NCI-H2196 (cell line): ENCODE measurements around the gene CNTNAP5.
"Not testable (repeated sequence)": the region's sequence is repeated elsewhere in the genome, so short reads cannot be mapped to it uniquely, and the experiment has no call there.

Experiments
- DNase-seq: peaks from one replicate; lab custom pipeline; 2025; ENCODE audit not compliant: unreplicated experiment; lab: John Stamatoyannopoulos, UW

The CNTNAP5 gene

GRCh38 chr2:124318913-124319312, 293.8 kb downstream of the CNTNAP5 start:
- no peak for DNase-seq

GRCh38 chr2:124319577-124319976, 294.5 kb downstream of the CNTNAP5 start:
- no peak for DNase-seq

- peak; percentile 14 for DNase-seq
These were observed 295.1 kb downstream of the CNTNAP5 start for GRCh38 chr2:124320051-124320688.

- no peak for DNase-seq
These were observed 298.2 kb downstream of the CNTNAP5 start for GRCh38 chr2:124323321-124323720.

- no peak for DNase-seq
These were observed 300.8 kb downstream of the CNTNAP5 start for GRCh38 chr2:124325667-124326440.

GRCh38 chr2:124327303-124327702, 302.2 kb downstream of the CNTNAP5 start:
- no peak for DNase-seq

GRCh38 chr2:124328397-124328796, 303.3 kb downstream of the CNTNAP5 start:
- DNase-seq = no peak

GRCh38 chr2:124333784-124334183, 308.7 kb downstream of the CNTNAP5 start:
- DNase-seq = no peak

GRCh38 chr2:124335058-124335457, 310.0 kb downstream of the CNTNAP5 start:
- DNase-seq = no peak

GRCh38 chr2:124339709-124340108, 314.6 kb downstream of the CNTNAP5 start:
- DNase-seq = no peak

- no peak for DNase-seq
These were observed 318.9 kb downstream of the CNTNAP5 start for GRCh38 chr2:124343827-124344498.

- DNase-seq = no peak
These were observed 322.1 kb downstream of the CNTNAP5 start for GRCh38 chr2:124347209-124347608.

- peak; percentile 6 for DNase-seq
These were observed 328.6 kb downstream of the CNTNAP5 start for GRCh38 chr2:124353656-124354055.

- no peak for DNase-seq
These were observed 329.4 kb downstream of the CNTNAP5 start for GRCh38 chr2:124354466-124354865.

- not testable (repeated sequence) for DNase-seq
These were observed 336.9 kb downstream of the CNTNAP5 start for GRCh38 chr2:124361966-124362365.

- DNase-seq = no peak
These were observed 344.1 kb downstream of the CNTNAP5 start for GRCh38 chr2:124369181-124369580.

- DNase-seq = no peak
These were observed 355.2 kb downstream of the CNTNAP5 start for GRCh38 chr2:124380221-124380749.

GRCh38 chr2:124382067-124382618, 357.1 kb downstream of the CNTNAP5 start:
- DNase-seq = no peak

GRCh38 chr2:124395961-124396360, 370.9 kb downstream of the CNTNAP5 start:
- DNase-seq = no peak

GRCh38 chr2:124402274-124402673, 377.2 kb downstream of the CNTNAP5 start:
- DNase-seq = no peak

- DNase-seq = not testable (repeated sequence)
These were observed 382.9 kb downstream of the CNTNAP5 start for GRCh38 chr2:124407836-124408534.
